ENCODE measurements around the gene DAP.

DAP gene

GRCh38 chr5:10709409-10709808 is 51.6 kb downstream of the DAP start:
- DNase-seq (ENCODE audit: low spot score) = no peak

- no peak for DNase-seq (ENCODE audit: low spot score)
Measured at GRCh38 chr5:10708189-10708944, 52.7 kb downstream of the DAP start.

GRCh38 chr5:10707198-10708142 is 53.6 kb downstream of the DAP start:
- DNase-seq (ENCODE audit: low spot score) = no peak

GRCh38 chr5:10706326-10706725 is 54.7 kb downstream of the DAP start:
- no peak for DNase-seq (ENCODE audit: low spot score)

GRCh38 chr5:10705747-10706146 is 55.3 kb downstream of the DAP start:
- DNase-seq (ENCODE audit: low spot score) = no peak

- no peak for DNase-seq (ENCODE audit: low spot score)
Measured at GRCh38 chr5:10704949-10705621, 55.9 kb downstream of the DAP start.

GRCh38 chr5:10703676-10704075 is 57.4 kb downstream of the DAP start:
- no peak for DNase-seq (ENCODE audit: low spot score)

GRCh38 chr5:10702911-10703491 is 58.0 kb downstream of the DAP start:
- peak; percentile 68 for DNase-seq (ENCODE audit: low spot score)

GRCh38 chr5:10702040-10702629 is 58.9 kb downstream of the DAP start:
- DNase-seq (ENCODE audit: low spot score) = no peak

GRCh38 chr5:10701567-10702039 is 59.4 kb downstream of the DAP start:
- DNase-seq (ENCODE audit: low spot score) = peak; percentile 57

- DNase-seq (ENCODE audit: low spot score) = no peak
Measured at GRCh38 chr5:10700516-10700915, 60.5 kb downstream of the DAP start.

GRCh38 chr5:10699987-10700386 is 61.0 kb downstream of the DAP start:
- DNase-seq (ENCODE audit: low spot score) = no peak

- no peak for DNase-seq (ENCODE audit: low spot score)
Measured at GRCh38 chr5:10699281-10699874, 61.7 kb downstream of the DAP start.

- DNase-seq (ENCODE audit: low spot score) = no peak
Measured at GRCh38 chr5:10695759-10696543, 65.1 kb downstream of the DAP start.

GRCh38 chr5:10695055-10695649 is 65.9 kb downstream of the DAP start:
- DNase-seq (ENCODE audit: low spot score) = peak; percentile 78

GRCh38 chr5:10691826-10692785 is 68.9 kb downstream of the DAP start:
- DNase-seq (ENCODE audit: low spot score) = no peak

- DNase-seq (ENCODE audit: low spot score) = no peak
Measured at GRCh38 chr5:10690460-10691440, 70.3 kb downstream of the DAP start.
